ENCODE results near the gene SIRT2.

- TF ChIP-seq, protein P1, sequence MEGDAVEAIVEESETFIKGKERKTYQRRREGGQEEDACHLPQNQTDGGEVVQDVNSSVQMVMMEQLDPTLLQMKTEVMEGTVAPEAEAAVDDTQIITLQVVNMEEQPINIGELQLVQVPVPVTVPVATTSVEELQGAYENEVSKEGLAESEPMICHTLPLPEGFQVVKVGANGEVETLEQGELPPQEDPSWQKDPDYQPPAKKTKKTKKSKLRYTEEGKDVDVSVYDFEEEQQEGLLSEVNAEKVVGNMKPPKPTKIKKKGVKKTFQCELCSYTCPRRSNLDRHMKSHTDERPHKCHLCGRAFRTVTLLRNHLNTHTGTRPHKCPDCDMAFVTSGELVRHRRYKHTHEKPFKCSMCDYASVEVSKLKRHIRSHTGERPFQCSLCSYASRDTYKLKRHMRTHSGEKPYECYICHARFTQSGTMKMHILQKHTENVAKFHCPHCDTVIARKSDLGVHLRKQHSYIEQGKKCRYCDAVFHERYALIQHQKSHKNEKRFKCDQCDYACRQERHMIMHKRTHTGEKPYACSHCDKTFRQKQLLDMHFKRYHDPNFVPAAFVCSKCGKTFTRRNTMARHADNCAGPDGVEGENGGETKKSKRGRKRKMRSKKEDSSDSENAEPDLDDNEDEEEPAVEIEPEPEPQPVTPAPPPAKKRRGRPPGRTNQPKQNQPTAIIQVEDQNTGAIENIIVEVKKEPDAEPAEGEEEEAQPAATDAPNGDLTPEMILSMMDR (IDR thresholded peaks at IDR 0.05 in 4 of 5, conservative IDR thresholded peaks at IDR 0.05 in 1 of 5) = no peak
- no peak for TF ChIP-seq POLR2A (IDR thresholded peaks at IDR 0.05)
Observed at GRCh38 chr19:38850976-38851621, 48.3 kb downstream of the SIRT2 start.
